HG02852 (cell line): ENCODE data around the gene RPL22L1.
"Not testable (repeated sequence)": the region's sequence is repeated elsewhere in the genome, so short reads cannot be mapped to it uniquely, and the experiment has no call there.

Experiments
- ATAC-seq: cut with Tn5 transposase; IDR thresholded peaks from one replicate; pipeline ENCODE4 v1.9.1; 2021; ENCODE audit warnings: mild to moderate bottlenecking, moderate library complexity; ENCODE audit not compliant: unreplicated experiment

The RPL22L1 gene

GRCh38 chr3:170836491-170836890 is 33.5 kb downstream of the RPL22L1 start:
- ATAC-seq = no peak

GRCh38 chr3:170835336-170835735 is 34.7 kb downstream of the RPL22L1 start:
- ATAC-seq = no peak

- ATAC-seq = no peak
These were observed 39.4 kb downstream of the RPL22L1 start for GRCh38 chr3:170830580-170830979.

- ATAC-seq = no peak
These were observed 40.3 kb downstream of the RPL22L1 start for GRCh38 chr3:170829546-170830272.

GRCh38 chr3:170826047-170826446 is 43.9 kb downstream of the RPL22L1 start:
- ATAC-seq = no peak

GRCh38 chr3:170823562-170823961 is 46.4 kb downstream of the RPL22L1 start:
- ATAC-seq = not testable (repeated sequence)

- ATAC-seq = not testable (repeated sequence)
These were observed 51.7 kb downstream of the RPL22L1 start for GRCh38 chr3:170818325-170818724.

GRCh38 chr3:170817471-170817870 is 52.5 kb downstream of the RPL22L1 start:
- ATAC-seq = not testable (repeated sequence)

GRCh38 chr3:170816841-170817240 is 53.2 kb downstream of the RPL22L1 start:
- ATAC-seq = no peak

GRCh38 chr3:170816341-170816740 is 53.7 kb downstream of the RPL22L1 start:
- ATAC-seq = no peak

GRCh38 chr3:170815936-170816335 is 54.1 kb downstream of the RPL22L1 start:
- ATAC-seq = no peak

GRCh38 chr3:170815340-170815739 is 54.7 kb downstream of the RPL22L1 start:
- no peak for ATAC-seq
